AG20443 (cell line): ENCODE data around the gene ANKRD28.
"Not testable (repeated sequence)": the region's sequence is repeated elsewhere in the genome, so short reads cannot be mapped to it uniquely, and the experiment has no call there.

Source experiments
- DNase-seq: peaks from one replicate; pipeline ENCODE4 v3.0.0; 2012; ENCODE audit warnings: low spot score, mixed read lengths

Gene ANKRD28

DNA sequence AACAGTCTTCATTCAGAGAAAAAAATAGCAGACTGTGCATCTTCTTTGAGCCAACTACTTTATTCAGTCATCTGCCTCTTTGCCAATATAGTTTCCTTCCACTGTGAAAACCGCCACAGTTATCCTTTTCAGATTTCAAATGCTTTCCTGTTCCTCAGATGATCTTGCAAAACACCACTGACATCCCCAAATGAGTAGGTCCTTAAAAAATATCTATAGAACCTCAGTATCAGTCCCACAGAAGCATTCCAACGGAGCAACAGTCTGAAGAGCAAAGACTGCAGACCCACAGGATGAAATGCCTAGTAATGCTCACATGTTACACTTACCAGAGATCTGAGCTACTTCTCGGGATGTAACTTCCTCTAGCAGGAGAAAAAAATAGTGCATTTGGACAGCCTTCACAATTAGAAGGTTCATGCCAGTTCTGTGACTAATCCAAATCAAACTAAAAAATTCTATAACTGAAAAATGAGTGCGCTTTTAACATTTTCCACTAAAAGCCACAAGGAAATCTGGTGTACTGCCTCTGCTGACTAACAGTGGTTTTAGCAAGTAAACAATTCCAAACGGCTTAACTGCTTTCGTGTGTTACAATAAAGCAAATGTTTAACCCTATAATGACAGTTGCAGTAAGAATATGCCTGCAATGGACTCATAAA lies at the start of gene ANKRD28:
Gene ANKRD28, minus strand, starts transcription at position 338 of the 662 bp plus-strand sequence. CDS start 1,458 bp downstream, outside the sequence.
- DNase-seq: peak; percentile 57

DNA sequence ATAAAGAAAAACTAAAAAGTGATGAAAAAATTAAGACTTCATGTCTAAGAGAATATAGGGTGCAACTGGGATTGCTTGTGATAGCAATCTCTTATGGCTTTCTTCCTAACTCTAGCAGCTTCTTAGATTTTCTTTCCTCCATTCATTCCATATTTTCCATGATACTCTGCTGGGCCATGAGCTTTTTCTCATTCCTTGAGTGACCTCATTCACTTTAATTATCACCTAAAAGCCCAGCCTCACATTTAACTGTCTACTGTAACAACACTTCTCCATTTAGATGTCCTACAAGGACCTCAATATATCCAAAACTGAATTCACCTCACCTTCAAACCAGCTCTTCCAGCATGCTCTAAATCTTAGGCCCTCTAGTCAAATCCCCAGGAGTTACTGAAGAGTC lies 49.5 kb upstream of the ANKRD28 start:
- DNase-seq: no peak

DNA sequence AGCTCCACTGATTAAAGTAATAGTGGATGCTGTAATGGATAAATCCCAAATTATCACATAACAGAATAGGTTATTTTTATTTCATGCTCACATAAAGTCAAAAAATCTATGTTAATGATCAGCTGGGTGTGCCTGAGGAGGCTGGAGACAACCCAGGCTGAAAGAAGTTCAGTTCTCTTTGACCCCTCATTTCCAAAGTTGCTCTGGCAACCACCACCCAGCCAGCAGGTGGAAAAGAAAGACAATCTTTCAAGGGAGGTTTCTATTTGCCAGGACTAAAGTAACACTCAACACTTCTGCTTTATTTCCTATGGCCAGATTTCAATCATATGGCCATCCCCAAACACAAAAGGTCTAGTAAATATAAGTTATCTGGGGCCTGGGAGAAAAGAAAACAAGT lies 48.8 kb upstream of the ANKRD28 start:
- DNase-seq: no peak

DNA sequence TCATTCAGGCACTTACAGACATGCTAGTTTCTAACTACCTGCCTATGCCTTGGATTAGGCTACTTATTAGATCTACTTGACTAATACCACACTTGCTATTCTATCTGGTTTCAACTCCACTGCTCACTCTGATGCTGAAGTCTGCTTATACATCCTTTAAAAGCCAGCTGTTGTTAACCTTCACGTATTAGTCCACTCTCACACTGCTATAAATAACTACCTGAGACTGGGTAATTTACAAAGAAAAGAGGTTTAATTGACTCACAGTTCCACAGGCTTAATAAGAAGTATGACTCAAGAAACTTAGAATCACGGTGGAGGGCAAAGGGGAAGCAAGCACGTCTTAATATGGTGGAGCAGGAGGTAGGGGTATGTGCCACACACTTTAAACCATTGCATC lies 47.7 kb upstream of the ANKRD28 start:
- DNase-seq: no peak

DNA sequence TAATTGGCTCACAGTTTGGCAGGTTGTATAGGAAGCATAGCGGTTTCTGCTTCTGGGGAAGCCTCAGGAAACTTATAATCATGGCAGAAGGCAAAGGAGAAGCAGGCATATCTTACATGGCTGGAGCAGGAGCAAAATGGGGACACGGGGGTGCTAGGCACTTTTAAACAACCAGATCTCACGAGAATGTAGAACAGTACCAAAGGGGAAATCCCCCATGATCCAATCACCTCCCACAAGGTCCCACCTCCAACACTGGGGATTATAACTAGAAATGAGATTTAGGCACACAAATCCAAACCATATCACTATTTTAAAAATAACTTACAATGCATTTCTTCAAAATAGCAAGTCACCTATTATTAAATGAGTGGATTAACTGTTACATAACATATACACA lies 47.1 kb upstream of the ANKRD28 start:
- no peak for DNase-seq

DNA sequence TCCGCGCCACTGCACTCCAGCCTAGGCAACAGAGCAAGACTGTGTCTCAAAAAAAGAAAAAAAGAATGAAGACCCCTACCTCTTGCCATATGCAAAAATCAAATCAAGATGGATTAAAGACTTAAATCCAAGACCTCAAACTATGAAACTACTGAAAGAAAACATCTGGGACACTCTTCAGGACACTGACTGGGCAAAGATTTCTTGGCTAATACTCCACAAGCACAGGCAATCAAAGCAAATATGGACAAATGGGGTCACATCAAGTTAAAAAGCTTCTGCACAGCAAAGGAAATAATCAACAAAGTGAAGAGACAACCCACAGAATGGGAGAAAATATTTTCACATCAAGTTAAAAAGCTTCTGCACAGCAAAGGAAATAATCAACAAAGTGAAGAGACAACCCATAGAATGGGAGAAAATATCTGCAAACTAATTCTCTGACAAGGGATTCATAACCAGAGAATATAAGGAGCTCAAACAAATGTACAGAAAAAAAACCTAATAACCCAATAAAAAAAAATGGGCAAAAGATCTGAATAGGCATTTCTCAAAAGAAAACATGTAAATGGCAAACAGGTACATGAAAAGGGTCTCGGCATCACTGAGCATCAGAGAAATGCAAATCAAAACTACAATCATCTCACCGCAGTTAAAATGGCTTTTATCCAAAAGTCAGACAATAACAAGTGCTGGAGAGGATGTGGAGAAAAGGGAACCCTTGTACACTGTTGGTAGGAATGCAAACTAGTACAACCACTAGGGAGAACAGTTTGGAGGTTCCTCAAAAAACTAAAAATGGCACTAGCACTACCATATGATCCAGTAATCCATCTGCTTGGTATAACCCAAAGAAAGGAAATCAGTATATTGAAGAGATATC lies 43.6 kb upstream of the ANKRD28 start:
- DNase-seq: not testable (repeated sequence)

DNA sequence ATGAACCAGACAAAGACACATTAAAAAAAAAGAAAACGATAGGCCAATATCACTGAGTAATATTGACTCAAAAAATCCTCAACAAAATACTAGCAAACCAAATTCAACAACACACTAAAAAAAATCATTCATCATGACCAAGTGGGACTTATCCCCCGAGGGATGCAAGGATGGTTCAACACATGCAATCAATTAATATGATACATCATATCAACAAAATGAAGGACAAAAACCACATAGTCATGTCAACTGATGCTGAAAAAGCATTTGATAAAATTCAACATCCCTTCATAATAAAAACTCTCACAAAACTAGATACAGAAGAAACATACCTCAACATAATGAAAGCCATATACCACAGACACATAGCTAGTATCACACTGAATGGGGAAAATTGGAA lies 41.8 kb upstream of the ANKRD28 start:
- DNase-seq: no peak

DNA sequence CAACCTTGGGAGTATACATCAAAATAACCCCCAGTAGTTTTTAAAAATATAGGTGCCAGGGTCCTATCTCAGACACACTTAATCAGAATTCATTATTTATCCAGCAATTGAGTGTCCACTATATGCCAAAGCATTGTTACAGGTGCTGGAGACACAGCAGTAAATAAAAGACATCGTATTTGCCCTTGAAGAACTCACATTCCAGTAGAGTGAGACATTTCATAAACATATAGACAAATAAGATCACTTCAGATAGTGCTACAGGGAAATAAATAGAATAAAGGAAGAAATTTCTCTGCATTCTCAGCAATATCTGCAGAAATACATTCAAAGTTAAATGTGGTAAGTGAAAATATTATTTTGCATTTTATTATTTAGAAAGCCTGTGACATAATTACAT lies 34.1 kb upstream of the ANKRD28 start:
- DNase-seq: no peak

DNA sequence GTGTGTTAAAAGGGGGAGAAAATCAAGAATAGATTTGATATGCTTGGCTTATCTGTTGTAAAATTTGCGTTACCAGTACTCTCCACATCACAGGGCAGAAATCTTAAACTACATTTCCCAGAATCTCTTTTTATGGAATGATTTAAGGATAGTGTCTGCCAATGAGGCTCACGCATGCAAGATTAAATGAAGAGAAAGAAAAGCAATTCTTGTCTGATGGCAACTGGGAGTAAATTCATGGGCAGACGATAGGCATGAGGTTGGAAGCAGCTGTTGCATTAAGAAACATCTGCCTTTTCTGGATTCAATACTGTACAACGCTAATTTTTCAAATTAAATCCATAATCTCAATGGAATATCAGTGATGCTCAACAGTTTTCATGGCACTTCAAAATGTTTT lies 27.2 kb upstream of the ANKRD28 start:
- no peak for DNase-seq

DNA sequence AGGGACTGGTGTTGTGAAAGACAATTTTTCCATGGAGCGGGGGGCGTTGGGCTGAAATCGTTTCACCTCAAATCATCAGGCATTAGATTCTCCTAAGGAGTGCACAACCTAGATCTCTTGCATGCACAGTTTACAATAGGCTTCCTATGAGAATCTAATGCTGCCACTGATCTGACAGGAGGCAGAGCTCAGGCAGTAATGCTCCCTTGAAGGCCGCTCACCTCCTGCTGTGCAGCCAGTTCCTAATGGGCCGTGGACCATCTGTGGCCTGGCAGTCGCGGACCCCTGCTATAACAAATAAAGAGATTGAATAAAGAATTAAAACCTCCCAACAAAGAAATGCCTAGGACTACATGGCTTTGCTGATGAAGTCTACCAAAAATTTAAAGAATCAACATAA lies 25.3 kb upstream of the ANKRD28 start:
- no peak for DNase-seq

DNA sequence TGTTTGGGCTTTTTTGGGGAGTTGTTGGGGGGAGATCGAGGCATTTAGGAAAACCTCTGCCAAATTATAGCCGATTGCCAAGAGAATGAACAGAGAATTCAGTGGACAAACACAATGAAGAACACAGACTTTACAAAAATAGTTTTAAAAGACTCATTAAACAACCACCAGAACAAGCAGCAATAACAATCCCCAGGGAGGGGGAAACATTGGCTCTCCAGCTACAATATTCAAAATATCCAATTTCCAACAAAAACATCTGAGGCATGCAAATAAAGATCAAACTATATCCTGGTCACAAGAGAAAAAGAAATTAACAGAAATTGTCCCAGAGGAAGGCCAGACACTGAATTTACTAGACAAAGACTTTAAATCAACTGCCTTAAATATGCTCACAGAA lies 24.5 kb upstream of the ANKRD28 start:
- no peak for DNase-seq

DNA sequence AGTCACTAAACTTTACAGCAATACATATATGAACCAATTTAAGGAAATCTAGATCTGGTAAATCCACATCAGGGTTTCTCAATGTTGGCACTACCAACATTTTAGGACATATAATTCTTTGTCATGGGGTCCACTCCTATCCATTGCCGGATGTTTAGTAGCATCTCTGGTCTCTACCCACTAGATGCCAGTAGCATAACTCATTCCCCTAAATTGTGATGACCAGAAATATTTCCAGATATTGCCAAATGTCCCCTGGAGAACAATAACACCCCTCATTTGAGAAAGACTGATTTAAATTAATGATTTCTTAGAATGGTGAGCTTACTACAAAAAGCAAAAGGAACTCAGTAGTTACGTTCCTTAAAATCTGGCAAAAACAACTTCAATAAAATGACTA lies 23.1 kb upstream of the ANKRD28 start:
- DNase-seq: peak; percentile 34

DNA sequence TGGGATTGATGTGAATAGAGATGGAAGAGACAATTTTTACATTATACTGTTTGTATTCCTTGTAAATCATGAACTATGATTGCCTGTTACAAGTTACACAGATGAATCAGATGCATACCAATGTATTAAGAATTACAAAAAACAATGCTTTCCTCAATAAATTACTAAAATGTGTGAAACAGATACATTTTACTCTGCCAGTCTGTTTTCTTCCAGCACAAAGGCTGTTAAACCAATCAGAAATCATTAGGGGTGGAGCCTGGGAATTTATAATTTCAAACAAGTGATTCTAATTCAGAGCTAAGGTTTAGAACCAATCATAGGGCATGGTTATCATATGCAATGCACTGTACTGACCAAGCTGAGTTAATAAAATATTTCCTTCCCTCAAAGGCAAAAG lies 21.8 kb upstream of the ANKRD28 start:
- peak; percentile 11 for DNase-seq

DNA sequence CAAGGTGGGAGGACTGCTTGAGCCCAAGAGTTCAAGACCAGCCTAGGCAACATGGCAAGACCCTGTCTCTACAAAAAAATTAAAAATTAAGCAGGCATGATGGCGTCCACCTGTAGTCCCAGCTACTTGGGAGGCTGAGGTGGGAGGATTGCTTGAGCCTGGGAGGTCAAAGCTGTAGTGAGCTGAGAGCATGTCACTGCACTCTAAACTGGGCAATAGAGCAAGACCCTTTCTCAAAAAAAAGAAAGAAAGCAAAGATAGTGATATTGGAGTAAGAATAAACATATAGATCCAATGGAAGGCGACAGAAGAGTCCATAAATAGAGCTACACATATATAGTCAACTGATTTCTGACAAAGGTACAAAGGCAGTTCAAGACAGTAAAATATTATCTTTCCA lies 21.3 kb upstream of the ANKRD28 start:
- no peak for DNase-seq

DNA sequence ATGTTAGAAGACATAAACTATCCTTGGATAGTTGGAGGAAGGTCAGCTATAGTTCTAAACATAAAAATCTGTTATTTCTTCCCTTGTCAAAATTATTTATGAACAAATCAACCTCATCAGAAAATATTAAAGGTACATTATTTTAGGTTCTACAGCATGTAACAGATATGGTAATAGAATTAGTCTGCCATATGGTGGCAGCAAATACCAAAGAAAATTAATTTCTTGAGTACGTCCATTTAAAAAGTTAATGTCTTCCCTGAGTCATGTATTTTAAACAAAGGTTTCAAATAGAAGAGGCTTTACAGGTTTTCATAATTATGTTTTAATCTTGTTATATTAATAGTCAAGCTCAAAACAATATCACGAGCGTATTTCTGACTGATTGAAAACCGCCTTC lies 17.9 kb upstream of the ANKRD28 start:
- peak; percentile 41 for DNase-seq

DNA sequence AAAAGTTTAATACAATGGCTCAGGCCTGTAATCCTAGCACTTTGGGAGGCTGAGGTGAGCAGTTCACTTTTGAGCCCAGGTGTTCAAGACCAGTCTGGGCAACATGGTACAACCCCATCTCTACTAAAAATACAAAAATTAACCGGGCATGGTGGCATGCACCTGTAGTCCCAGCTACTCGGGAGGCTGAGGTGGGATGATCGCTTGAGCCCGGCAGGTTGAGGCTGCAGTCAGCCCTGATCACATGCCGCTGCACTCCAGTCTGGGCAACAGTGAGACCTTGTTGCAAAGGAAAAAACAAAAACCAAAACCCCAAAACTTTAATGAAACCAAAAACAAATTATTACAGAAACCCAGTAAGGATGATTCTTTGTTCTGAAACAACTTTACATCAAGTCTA lies 15.3 kb upstream of the ANKRD28 start:
- not testable (repeated sequence) for DNase-seq

DNA sequence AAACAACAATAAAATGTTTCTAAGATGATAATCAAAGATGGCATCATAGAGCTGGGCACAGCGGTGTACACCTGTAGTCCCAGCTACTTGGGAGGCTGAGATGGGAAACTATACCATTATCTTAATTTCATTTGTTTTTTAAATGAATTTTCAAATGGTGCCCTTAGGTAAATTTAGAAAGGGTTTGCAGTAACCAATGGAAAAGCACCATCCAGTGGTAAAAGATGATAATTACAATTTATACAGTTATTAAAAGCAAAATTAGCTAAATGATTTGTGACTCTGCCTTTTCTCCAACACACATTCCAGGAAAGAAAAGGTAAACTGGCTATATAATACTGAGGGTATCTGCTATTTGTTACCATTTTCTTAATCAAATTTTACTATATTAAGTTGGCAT lies 14.4 kb upstream of the ANKRD28 start:
- peak; percentile 43 for DNase-seq

DNA sequence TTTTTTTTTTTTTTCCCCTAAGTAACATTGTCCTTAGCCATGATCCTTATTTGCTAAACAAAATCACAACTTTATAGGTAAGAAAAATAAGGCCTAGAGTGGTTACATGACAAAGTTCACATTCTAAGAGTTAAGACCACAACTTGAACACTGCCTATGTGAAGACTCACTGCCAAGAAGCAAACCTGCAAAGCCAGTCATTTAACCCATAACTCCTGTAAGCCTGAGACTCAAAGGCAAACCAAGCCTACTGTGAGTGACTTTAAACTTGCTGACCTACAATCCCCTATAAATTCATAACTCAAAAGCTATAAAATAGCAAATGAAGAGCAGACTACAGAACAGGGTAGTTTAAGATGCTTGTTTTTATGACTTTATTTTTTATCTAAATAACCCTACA lies 12.9 kb upstream of the ANKRD28 start:
- DNase-seq: no peak

DNA sequence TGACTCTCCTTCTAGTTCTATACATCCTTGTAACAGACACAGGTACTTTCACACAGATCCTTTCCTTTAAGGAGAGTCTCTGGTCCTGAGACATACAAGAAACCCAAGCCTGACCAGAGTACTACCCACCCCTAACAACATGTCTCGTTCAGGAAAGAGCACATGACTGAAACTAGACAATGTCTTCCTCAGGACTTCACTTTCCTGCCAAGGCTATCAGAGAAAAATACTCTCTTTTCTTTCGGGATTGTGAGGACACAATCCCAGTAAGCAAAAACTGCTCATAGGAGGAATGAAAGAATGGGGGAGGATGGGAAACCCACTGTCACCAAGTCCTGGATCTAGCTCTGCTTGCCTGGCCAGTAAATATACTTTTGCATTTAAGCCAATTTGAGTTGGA lies 11.5 kb upstream of the ANKRD28 start:
- no peak for DNase-seq

DNA sequence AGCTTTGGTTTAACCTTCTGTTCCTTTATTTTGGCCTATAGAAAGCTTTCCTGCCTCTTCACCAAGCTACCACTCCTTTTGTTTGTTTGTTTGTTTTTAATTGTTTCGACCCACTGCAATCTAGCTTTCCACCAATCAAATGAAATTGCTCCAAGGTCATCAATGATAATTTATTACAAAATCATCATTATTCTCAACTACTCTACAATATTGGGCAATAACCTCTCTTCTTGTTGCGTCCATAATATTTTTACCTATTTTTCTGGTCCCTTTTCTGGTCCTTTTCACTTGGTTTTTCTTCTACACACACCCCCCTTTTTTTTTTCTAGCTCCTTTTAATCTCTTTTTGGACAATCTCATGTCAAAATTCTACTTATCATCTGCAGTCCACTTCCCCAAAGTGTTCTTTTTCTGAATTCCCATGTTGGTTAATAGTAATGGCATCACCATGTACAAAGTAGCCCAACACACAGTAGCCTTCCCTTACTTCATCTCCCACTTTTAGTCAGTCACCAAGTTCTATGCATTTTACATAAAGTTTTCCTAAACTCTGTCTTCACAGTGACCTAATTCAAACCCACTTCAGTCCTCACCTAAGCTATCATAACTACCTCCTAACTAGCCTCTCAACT lies 11.0 kb upstream of the ANKRD28 start:
- no peak for DNase-seq

DNA sequence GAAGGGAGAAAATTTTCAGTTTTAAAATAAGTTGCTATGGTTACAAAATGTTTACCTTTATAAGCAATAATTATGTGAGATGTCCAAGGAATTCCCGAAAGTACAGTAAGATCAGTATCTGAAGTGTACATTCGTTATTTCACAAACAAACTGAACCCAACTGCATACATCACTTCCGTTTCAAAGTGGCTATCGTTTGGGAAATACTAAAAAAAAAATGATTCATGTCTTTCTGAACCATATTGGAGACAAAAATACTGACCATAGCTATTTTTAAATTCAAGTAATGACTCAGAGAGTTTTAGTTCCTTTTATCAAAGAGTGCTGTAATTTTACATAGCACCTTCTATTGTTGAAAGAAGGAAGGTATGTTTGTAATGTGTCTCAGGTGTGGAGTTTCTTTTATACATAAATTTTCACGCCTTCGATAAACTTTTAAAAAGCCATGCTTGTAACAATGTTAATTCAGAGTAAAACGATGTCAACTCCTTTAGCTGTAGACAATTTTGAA lies 8.0 kb upstream of the ANKRD28 start:
- peak; percentile 29 for DNase-seq

DNA sequence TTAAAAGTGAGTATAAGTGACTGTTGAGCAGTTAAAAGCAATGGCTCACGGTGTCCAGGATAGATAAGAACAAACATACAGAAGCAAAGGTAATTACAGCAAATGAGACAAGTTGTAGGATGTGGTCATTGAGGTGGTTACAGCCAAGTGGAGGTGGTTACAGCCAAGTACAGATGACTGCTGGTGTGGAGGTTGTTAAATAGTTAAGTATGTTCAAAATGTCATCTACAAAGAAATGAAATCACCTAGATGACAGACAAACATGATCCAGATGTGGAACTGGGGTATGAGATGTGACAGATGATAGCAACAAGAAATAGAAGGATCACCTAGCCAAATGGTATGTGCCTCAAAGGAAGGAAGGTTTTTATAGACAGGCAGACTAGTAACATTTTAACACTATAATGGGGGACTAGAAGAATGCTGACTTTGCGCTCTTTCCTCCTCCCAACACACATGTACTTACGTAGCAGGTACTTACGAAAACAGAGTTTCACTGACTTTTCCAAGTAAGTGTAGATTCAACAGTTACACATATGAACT lies 6.8 kb upstream of the ANKRD28 start:
- DNase-seq: no peak

DNA sequence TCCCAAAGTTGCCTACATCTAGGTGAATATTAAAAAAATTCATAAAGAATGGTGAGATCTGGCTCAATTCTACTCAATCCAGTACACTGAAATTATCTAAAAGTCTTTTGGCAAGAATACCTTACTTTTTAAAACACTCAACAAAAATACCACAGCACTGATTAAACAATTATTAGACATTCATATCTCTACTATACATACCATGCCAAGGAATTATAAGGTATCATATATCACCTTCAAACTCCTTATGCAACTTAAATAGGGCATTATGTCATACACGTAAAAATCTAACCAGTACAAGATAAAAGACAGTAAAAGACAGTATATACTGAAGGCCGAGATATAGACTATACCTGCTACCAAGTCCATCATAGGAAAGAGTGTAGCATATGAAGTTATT lies 6.1 kb upstream of the ANKRD28 start:
- no peak for DNase-seq
